ENCODE results near the gene TRPM4.

The TRPM4 gene

DNA sequence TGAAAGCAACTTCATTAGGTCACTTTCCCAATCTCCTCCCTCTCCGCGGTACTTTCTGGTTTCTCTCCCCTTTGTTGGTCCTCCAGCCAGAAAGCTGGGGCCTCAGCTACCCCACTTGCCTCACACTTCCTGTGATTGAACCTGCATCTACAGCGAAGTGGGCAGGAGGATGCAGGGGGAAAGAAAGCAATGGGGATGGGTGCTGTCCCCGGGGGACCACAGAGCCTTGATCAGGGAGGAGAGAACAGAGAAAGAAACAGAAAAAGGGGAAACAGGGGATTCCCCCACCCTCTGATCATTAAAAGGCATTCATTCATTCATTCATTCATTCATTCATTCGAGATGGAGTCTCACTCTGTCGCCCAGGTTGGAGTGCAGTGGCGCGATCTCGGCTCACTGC, 74.2 kb downstream of the TRPM4 start:
- no peak for DNase-seq (ENCODE audit: low read depth, low spot score)

DNA sequence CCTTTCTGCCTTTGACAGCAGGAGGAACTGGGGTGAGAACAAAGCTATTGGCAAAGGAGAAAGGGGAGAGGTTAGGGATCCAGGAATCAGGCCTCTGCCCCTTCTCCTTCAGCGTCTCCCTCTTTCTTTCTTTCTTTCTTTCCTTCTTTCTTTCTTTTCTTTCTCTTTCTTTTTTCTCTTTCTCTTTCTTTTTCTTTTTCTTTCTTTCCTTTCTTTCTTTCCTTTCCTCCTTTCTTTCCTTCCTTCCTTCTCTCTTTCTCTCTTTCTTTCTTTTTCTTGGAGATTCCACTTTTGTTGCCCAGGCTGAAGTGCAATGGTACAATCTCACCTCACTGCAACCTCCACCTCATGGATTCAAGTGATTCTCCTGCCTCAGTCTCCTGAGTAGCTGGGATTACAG, 75.6 kb downstream of the TRPM4 start:
- no peak for DNase-seq (ENCODE audit: low read depth, low spot score)

DNA sequence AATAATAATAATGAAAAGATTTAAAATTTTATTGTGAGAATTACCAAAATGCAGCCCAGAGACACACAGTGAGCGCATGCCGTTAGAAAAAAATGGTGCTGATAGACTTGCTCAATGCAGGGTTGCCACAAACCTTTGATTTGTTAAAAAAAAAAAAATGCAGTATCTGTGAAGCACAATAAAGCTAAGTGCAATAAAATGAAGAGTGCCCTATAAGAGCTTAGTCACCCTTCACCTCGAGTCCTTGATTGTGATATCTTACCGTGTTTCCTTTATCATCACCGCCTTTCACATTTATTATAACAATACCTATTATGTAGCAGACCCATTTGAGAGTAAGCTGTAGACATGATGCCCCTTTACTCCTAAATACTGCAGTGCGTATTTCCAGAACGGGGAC, 84.2 kb downstream of the TRPM4 start:
- DNase-seq (ENCODE audit: low read depth, low spot score): no peak

DNA sequence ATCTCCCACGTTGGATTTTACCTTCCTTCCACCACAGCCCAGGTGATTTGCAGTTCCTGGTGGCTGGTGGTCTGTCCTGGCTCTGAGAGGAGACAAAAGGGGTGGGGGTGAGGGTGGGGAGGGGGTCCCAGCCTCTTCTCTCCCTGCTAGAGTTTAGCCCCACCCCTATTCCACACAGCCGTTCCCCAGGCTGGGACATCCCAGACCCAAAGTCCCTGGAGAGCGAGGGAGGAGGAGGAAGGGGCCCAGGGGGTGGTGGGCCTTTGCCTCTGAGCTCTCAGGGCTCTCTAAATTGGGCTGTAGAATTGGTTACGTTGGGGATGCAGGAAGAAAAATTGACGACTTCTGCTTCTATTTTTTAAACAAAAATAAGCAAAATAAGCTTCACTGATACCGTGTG, 85.5 kb downstream of the TRPM4 start:
- no peak for DNase-seq (ENCODE audit: low read depth, low spot score)

DNA sequence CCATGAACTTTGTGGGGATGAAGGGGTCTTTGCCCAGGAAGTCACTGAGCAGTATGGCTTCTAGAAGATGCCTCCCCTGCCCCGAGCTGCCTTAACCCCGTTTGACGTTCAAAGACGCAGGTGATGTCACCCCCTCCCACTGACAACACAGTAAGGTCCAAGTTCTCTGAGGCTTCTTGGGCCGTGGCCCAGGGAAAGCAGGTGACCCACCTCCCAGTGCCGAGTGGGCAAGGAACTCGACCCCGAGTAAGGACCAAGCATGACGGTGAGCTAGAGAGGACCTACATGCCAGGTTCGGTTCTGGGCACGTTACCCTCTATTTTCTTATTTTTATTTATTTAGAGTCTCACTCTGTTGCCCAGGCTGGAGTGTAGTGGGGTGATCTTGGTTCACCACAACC, 86.1 kb downstream of the TRPM4 start:
- DNase-seq (ENCODE audit: low read depth, low spot score): no peak

DNA sequence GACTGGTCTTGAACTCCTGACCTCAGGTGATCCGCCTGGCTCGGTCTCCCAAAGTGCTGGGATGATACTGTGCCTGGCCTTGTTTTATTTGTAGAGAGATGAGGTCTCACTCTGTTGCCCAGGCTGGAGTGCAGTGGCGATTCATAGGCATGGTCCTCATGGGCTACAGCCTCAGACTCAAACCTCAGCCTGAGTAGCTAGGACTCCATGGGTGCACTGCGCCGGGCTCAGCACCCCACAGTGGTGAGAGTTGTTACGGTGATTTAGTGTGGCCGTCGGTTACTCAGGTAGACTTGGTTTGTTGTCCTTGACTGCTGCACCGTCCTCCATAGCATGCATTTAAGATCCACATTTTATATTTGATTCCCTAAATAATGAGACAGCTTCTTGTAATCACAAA, 86.7 kb downstream of the TRPM4 start:
- no peak for DNase-seq (ENCODE audit: low read depth, low spot score)

DNA sequence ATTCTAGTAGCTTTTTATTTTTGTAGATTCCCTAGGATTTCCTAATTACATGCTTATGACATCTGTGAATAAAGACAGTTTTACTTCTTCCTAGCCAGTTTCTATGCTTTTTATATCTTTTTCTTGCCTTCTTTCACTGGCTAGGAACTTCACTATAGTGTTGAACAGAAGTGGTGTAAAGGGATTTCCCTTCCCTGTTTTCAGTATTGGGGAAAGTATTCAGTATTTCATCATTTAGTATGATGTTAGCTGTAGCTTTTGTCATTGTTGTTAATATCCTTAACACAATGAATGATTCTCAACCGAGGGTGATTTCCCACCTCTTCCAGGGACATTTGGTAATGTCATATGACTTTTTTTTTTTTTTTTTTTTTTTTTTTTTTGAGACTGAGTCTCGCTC, 90.1 kb downstream of the TRPM4 start:
- no peak for DNase-seq (ENCODE audit: low read depth, low spot score)

DNA sequence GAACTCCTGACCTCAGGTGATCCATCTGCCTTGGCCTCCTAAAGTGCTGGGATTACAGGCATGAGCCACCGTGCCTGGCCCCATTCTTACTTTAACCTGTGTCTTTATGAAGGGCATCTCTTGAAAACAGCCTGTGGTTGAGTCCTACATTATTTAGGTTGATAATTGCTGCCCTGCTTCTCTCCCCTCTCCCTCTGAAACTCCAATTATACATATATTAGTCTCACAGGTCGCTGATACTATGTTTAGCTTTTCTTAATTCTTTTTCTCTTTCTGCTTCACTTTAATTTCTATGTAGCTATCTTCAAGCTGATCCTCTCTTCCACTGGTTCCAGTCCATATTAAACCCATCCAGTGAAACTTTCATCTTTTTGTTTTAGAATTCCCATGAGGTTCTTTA, 92.3 kb downstream of the TRPM4 start:
- no peak for DNase-seq (ENCODE audit: low read depth, low spot score)

DNA sequence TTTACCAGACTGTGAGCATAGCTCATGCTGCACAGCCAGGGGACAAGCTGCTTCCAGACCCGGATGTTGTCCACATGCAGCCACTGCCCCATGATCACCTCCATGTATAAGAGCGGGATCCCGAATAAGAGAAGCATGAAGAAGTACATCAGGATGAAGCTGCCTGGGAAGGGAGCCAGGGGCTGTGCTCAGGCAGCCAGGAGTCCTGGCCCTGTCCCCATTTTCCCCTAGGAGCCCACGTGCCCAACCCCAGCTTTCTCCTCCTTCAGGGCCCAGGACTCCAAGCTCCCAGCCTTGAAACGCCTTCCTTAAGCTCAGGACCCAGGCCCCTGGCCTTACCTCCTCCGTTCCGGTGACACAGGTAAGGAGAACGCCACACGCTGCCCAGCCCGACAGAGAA, 98.1 kb downstream of the TRPM4 start:
- no peak for DNase-seq (ENCODE audit: low read depth, low spot score)

DNA sequence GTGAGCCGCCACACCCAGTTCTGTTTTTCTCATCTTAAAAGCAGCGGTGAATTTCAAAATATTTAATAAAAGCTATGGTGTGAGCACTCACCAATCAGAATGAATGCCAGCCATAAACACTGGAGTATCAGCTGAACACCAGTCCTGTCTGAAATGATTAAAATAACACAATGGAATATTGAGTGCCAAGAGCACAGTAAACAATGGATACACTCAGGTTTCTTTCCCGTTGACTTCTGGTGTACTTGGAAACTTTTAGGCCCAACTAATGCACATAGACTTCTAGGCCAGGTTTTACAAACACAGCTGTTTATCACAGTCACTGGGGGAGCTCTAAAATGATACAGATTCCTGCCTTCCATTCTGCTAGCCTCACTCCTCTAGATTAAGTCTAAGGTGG, 99.1 kb downstream of the TRPM4 start:
- DNase-seq (ENCODE audit: low read depth, low spot score): no peak

All from brain pericyte (primary cell).